ENCODE measurements around the gene PDGFB.
A peak's percentile ranks its signal among the peaks of the same experiment; 100 is the strongest.

Gene PDGFB

DNA sequence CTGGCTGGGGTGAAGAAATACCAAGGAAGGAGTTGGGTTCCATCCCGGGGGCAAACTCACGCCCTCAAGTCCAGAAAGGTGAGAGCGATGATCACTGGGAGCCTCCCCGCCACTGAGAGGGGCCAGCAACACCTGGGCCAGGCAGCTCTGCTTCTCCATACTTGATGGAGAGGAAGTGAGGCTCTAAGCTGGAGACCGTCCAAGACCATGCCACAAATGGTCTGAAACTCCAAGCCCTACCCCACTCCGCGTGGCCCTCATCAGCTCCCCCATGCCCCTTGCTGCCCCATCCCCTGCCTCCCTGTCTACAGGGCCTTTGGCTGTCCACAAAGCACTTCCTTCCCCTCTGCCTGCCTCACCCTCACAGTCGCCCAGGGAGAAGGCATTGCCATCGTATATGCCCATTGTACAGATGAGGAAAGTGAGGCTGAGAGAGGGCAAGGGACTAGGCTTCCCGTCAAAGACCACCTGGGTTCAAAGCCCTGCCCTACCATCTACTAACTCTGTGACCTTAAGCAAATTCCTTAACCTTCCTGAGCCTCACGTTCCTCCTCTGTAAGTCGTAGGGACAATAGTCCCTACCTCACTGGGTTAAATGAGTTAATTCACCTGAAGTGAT is 4.4 kb upstream of the PDGFB start:
- no peak overlapping the region for H3K27ac ChIP-seq (ENCODE audit: low read depth, low read length)
- no peaks in the 10 kb centered on the region for H3K36me3 ChIP-seq (ENCODE audit: control insufficient read depth, insufficient read depth, low read length)
- no peak overlapping the region for H3K4me3 ChIP-seq (ENCODE audit: low read length)
- H3K9ac ChIP-seq (ENCODE audit: low read length): no peak overlapping the region
- no peaks in the 10 kb centered on the region for H3K4me1 ChIP-seq (ENCODE audit: control insufficient read depth, insufficient read depth, low read length)
- H3K27me3 ChIP-seq (ENCODE audit: control insufficient read depth, insufficient read depth, low read length): peaks cover 21% of the 10 kb centered on the region

DNA sequence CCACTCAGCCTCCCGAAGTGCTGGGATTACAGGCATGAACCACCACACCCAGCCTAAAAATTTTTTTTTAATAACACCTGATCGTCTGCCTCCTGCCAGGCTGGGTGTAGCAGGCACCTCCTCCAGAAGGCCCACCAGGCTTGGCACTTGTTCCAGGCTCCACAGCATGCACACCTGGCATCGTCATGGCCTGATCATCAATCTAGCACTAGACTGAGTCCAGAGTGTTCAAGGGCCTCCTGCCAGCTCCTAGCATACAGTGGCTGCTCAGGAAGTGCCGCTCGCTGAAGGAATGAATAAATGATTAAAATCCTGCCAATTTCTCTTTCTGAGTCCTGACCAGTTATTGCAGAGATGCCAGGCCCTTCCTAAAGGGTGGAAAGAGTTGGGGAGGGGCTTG is 3.5 kb upstream of the PDGFB start:
- Histone ChIP-seq H3K4me1 (ENCODE audit: control insufficient read depth, insufficient read depth, low read length) (no peaks in the 10 kb centered on the region), H3K9ac (ENCODE audit: low read length) (no peak overlapping the region), H3K36me3 (ENCODE audit: control insufficient read depth, insufficient read depth, low read length) (no peaks in the 10 kb centered on the region), H3K27ac (ENCODE audit: low read depth, low read length) (no peak overlapping the region), H3K27me3 (ENCODE audit: control insufficient read depth, insufficient read depth, low read length) (peaks cover 25% of the 10 kb centered on the region), H3K4me3 (ENCODE audit: low read length) (no peak overlapping the region)

DNA sequence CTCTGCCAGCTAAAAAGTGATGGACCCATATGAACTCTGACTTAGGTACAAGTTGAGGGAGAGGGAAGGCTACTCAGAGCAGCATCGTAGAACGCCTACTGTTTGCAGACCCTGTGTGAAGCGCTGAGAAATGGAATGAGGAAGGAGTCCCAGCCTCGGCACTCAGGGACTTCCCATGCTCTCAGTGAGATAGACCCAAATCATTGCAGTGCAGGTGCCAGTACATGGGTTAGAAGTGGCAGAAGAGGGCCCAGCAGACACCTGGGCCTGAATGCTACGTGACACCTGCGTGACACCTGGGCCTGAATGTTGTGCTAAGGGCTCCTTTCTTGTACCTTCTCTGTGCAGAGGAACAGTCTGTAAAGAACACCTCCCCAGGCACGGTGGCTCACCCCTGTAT is 2.6 kb upstream of the PDGFB start:
- H3K4me1 ChIP-seq (ENCODE audit: control insufficient read depth, insufficient read depth, low read length): no peaks in the 10 kb centered on the region
- H3K27me3 ChIP-seq (ENCODE audit: control insufficient read depth, insufficient read depth, low read length): peaks cover 26% of the 10 kb centered on the region
- no peak overlapping the region for H3K4me3 ChIP-seq (ENCODE audit: low read length)
- H3K36me3 ChIP-seq (ENCODE audit: control insufficient read depth, insufficient read depth, low read length): no peaks in the 10 kb centered on the region
- no peak overlapping the region for H3K9ac ChIP-seq (ENCODE audit: low read length)
- H3K27ac ChIP-seq (ENCODE audit: low read depth, low read length): no peak overlapping the region

DNA sequence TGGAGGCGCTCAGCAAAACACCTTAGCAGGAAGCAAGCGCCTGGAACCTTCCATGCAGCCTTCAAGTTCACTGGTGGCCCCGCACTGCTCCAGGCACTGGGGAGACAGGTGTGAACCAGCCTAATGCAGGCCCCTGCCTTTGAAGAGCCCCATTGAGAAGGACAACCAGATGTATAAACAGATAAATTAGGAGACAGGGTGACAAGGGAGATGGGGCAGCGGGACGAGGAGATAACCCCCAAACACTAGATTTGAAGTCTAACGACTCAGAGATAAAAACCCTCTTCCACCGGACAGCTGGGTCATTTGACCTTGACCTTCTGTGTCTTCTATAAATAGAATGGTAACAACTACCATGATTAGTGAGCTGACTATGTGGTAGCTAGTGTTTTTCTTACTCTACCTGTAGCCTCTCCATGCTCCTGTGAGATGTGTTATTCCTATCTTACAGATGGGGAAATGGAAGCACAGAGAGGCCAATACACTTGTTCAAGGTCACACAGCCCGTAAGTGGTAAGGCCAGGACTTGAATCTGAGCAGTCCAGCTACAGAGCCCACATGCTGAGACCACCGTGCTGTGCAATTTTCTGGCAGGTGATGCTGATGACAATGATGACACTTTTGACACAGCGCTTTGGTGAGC is 2.0 kb upstream of the PDGFB start:
- Histone ChIP-seq H3K9ac (ENCODE audit: low read length) (no peak overlapping the region), H3K27ac (ENCODE audit: low read depth, low read length) (no peak overlapping the region), H3K36me3 (ENCODE audit: control insufficient read depth, insufficient read depth, low read length) (no peaks in the 10 kb centered on the region), H3K27me3 (ENCODE audit: control insufficient read depth, insufficient read depth, low read length) (peaks cover 22% of the 10 kb centered on the region), H3K4me3 (ENCODE audit: low read length) (no peak overlapping the region), H3K4me1 (ENCODE audit: control insufficient read depth, insufficient read depth, low read length) (no peaks in the 10 kb centered on the region)

DNA sequence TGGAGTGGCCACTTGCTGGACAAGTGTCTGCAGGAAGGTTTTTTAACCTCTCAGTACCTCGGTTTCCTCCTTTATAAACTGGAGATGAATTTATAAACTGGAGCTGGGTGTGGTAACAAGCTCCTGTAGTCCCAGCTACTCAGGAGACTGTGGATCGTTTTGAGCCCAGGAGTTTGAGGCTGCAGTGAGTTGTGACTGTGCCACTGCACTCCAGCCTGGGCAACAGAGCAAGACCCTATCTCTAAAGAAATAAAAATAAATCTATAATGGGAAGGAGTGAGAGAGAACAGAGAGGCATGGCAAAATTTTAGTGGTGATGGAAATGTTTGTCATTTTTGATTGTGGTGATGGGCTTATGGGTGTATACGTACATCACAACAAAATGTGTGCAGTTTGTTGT is 1.4 kb upstream of the PDGFB start:
- H3K27me3 ChIP-seq (ENCODE audit: control insufficient read depth, insufficient read depth, low read length): peaks cover 18% of the 10 kb centered on the region
- H3K27ac ChIP-seq (ENCODE audit: low read depth, low read length): no peak overlapping the region
- no peak overlapping the region for H3K9ac ChIP-seq (ENCODE audit: low read length)
- H3K4me3 ChIP-seq (ENCODE audit: low read length): no peak overlapping the region
- H3K36me3 ChIP-seq (ENCODE audit: control insufficient read depth, insufficient read depth, low read length): no peaks in the 10 kb centered on the region
- no peaks in the 10 kb centered on the region for H3K4me1 ChIP-seq (ENCODE audit: control insufficient read depth, insufficient read depth, low read length)

DNA sequence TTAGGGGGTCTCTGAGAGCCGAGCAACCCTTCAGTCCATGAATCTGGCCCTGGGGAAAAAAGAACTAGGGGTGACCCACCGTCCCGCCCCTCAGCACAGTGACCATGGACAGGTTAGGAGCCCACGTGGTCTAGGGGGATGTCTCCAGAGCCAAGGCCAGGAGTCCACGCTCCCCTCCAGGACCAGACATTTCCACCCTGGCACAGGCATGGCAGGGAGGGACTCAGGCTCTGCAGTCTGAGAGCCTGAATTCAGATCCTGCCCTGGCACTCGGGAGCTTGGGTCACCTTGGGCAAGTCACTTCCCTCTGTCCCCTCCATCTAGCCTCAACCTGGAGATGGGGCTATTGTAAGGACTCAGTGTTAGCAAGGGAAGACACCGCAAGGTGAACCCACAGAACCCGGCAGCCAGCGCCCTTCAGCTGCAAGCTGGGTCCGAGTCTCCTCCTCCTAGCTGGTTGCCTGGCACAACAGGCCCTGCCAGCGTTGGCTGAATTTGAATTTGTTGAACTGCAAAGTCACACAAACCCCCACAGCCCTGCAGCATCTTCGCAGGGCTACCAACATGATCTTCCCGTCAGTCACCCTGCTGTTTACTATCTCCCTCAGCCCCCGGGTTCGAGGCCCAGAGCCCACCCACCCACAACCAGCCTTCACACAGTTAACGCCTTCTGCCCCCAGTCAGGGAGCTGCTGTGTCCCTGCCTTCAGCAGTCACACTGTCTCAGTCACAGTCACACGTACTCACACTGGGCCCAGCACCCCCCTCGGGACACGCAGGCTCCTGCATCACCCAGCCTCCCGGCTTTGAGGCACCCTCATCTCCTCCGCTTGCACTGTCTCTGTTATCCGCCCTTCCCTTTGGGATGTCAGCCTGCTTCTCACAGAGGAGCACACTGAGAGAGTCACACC is 603 bp upstream of the PDGFB start:
- Histone ChIP-seq H3K4me3 (ENCODE audit: low read length) (no peak overlapping the region), H3K4me1 (ENCODE audit: control insufficient read depth, insufficient read depth, low read length) (no peaks in the 10 kb centered on the region), H3K27me3 (ENCODE audit: control insufficient read depth, insufficient read depth, low read length) (peaks cover 18% of the 10 kb centered on the region), H3K36me3 (ENCODE audit: control insufficient read depth, insufficient read depth, low read length) (no peaks in the 10 kb centered on the region), H3K27ac (ENCODE audit: low read depth, low read length) (no peak overlapping the region), H3K9ac (ENCODE audit: low read length) (no peak overlapping the region)

DNA sequence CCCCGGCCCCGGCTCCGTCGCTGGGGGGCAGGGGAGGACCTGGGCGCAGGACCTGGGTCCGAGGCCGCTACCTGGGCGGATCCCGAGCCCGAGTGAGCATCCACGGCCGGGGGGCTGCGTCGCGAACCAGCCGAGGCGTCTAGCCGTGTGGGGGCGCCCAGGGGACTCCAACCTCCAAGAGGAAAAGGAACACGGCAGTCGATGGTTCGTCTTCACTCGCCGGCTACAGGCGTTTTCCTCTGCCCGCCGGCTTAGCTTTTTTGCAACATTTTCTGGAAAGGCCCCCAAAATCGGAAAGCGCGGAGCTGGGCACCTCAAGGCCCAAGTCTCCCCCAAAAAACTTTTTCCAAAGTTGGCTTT is 666 bp downstream of the PDGFB start:
- no peak overlapping the region for H3K27ac ChIP-seq (ENCODE audit: low read depth, low read length)
- H3K36me3 ChIP-seq (ENCODE audit: control insufficient read depth, insufficient read depth, low read length): no peaks in the 10 kb centered on the region
- peak overlapping the region; percentile 50 for H3K4me3 ChIP-seq (ENCODE audit: low read length)
- peaks cover 16% of the 10 kb centered on the region for H3K27me3 ChIP-seq (ENCODE audit: control insufficient read depth, insufficient read depth, low read length)
- no peaks in the 10 kb centered on the region for H3K4me1 ChIP-seq (ENCODE audit: control insufficient read depth, insufficient read depth, low read length)
- H3K9ac ChIP-seq (ENCODE audit: low read length): no peak overlapping the region

DNA sequence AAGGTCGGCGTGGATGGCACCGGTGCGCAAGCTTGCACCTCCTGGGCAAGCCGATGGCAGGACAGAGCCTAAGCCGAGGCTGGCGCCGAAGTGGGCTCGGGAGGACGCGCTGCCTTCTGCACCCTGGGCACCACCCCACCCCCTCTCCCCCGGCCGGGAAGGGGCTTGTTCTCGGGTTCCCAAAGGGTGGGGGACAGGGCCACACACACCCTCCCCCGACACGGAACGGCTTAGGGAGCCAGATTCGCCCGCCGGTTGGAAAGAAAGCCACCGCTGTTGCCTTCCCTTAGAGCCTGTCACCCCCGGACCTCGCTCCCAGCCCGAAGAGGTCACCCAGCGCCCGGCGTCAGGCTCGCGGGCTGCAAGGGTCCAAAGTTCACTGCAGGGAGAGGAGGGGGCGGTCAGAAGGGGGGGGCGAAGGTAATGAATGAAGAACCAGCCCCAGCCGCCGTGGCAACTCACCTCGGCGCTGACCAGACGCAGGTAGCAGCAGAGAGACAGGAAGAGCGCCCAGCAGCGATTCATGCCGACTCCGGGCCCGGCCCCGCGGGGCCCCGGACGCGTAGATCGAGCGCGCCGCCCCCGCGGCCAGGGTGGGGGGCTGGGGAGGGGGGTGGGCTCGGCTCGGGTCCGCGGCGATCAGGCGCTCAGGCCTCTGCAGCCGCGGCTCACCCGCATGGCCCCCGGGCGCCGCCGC is 1.2 kb downstream of the PDGFB start:
- Histone ChIP-seq H3K9ac (ENCODE audit: low read length) (peak overlapping the region; percentile 24), H3K4me3 (ENCODE audit: low read length) (peak overlapping the region; percentile 50), H3K27me3 (ENCODE audit: control insufficient read depth, insufficient read depth, low read length) (peaks cover 16% of the 10 kb centered on the region), H3K4me1 (ENCODE audit: control insufficient read depth, insufficient read depth, low read length) (no peaks in the 10 kb centered on the region), H3K36me3 (ENCODE audit: control insufficient read depth, insufficient read depth, low read length) (no peaks in the 10 kb centered on the region), H3K27ac (ENCODE audit: low read depth, low read length) (peak overlapping the region; percentile 50)

DNA sequence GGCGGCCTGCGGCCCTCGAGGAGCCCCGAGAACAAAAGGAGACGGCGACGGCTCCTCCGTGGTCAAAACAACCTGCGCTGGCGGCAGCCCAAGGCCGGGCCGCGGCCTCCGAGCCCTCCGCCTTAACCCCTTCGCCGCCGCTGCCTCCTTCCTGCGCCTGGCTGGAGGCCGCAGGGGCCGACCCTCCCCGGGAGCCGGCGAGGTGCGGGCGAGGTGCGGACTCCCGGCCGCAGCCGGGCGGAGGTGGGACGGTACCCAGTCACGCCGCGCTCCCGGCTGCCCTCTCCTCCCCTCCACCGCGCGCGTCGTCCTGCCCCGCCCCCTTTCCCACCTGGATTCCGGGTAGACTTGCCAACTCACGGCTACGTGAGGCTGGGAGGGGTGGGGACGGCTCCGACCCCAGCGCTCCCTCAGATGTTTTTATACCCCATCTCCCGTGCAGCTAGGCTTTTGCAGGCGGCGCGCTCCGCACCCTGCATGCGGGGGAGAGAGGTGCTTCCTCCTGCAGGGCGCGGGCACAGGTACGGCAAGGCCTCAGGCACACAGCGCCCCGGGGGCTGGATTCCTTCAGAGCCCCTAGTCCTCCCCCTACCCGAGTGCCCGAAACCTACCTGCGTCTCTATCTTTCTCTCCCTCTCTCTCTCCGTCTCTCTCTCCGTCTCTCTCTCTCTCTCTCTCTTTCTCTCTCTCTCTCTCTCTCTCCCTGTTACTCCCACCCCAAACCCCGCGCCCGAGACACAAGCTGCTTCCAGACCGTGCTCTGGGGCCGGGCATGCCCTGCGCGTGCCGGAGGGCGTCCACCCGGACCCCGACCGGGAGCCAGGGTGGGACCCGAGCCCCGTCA is 2.0 kb downstream of the PDGFB start:
- Histone ChIP-seq H3K36me3 (ENCODE audit: control insufficient read depth, insufficient read depth, low read length) (no peaks in the 10 kb centered on the region), H3K4me1 (ENCODE audit: control insufficient read depth, insufficient read depth, low read length) (no peaks in the 10 kb centered on the region), H3K27me3 (ENCODE audit: control insufficient read depth, insufficient read depth, low read length) (peaks cover 16% of the 10 kb centered on the region), H3K27ac (ENCODE audit: low read depth, low read length) (peak overlapping the region; percentile 50), H3K9ac (ENCODE audit: low read length) (no peak overlapping the region), H3K4me3 (ENCODE audit: low read length) (peak overlapping the region; percentile 50)

DNA sequence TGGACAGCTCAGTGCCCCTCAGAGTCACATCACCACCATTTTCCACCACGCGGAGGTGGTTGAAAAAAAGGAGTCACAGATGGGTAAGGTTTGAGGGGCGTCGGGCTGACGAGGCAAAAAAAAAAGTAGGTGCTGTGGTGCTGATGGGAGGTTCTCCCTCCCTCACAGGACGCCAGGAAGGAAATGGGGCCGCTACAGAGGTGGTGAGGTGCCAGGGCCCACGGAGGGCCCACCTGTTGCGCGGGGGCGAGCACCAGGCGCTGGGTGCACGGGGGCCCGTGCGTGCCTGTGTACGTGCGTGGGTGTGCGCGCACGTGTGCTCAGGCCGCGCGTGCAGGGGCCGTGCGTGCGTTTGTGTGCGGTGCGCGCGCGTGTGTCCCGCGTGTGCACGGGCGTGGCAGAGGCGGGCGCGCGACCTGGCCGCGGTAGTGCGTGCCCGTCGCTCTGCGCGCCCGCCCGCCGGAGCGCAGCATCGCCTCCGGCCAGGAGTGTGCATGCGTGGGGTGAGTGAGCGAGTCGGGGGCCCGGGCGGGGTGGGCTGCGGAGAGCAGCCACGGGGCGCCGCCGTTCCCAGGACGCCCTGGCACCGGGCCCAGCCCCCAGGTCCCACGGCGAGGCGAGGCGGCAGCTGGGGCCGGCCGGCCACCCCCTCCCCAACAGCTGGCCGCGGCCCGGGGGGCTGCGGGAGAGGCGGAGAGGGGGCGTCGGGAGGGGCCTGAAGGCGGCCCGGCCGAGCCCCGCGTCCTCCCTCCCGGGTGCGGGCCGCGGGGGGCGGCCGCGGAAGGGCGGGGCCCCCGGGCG is 2.8 kb downstream of the PDGFB start:
- Histone ChIP-seq H3K27me3 (ENCODE audit: control insufficient read depth, insufficient read depth, low read length) (peaks cover 14% of the 10 kb centered on the region), H3K4me1 (ENCODE audit: control insufficient read depth, insufficient read depth, low read length) (no peaks in the 10 kb centered on the region), H3K36me3 (ENCODE audit: control insufficient read depth, insufficient read depth, low read length) (no peaks in the 10 kb centered on the region), H3K27ac (ENCODE audit: low read depth, low read length) (peak overlapping the region; percentile 27), H3K4me3 (ENCODE audit: low read length) (peak overlapping the region; percentile 50), H3K9ac (ENCODE audit: low read length) (no peak overlapping the region)

All from rectal smooth muscle tissue (tissue), 1 donor.